NK-92 (cell line): Measurements from ENCODE around the gene ADO.

ENCODE experiments used
- DNase-seq: peaks from one replicate; lab custom pipeline; 2025; ENCODE audit not compliant: unreplicated experiment; lab: John Stamatoyannopoulos, UW

Gene ADO

DNA sequence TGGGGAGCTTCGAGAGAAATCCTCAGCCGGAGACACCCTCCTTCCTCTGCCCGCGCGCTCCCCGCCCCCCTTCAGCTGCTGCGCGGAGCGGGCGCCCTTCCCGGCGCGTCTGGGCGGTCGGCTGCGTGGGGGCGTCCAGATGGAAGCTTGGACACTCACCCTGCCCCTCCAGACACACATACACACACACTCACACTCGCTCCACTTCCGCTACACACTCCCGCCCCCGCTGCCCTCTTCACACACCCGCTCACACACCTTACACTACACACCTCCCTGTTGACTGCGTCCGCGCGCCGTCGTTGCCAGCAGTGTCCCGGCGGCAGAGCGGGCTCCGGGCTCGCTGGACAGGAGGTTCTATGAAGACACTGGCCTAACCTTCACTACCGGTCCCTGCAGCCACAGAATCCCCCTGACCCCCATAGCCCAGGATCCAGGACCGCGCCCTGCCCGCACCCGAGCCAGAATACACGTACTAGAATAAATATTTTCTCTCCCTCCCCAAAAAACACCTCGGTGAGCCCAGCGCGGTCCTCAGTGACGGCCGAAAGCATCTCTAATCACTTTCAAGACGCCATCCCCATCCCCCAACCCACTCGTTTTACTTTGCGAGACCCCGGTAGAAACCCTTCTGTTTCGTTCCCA, 12.7 kb downstream of the ADO start:
- no peak for DNase-seq

DNA sequence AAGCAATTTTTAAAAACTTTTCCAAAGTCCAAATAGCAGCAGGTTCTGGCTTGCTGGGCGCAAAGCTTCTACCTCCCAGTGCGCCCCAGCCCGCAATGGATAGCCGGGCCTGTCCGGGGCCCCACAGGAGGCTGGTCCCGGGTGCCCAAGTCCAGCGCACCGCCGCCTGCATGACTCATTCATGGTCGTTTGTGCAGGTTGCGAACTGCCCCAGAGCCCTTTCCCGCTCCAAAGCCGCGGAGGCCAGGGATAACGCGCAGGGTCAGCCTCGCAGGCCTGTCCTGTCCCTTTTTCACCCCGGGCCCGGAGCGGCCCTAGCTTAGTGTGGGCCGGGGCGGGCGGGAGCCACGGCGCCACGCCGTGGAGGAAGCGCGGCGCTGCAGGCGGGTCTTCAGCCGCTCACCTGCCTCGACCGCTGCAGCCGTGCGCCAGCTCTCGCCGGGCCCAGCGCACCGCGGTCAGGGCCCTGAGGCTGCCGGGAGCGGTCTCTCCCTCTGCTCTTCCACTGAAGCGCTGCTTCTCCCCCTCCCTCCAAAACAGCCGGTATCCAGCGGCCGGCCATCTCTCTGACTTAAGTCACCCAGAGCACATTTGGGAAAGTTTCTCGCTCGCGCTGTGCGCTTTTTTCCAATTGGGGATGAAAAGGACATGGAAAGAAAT, 13.4 kb downstream of the ADO start:
- no peak for DNase-seq

DNA sequence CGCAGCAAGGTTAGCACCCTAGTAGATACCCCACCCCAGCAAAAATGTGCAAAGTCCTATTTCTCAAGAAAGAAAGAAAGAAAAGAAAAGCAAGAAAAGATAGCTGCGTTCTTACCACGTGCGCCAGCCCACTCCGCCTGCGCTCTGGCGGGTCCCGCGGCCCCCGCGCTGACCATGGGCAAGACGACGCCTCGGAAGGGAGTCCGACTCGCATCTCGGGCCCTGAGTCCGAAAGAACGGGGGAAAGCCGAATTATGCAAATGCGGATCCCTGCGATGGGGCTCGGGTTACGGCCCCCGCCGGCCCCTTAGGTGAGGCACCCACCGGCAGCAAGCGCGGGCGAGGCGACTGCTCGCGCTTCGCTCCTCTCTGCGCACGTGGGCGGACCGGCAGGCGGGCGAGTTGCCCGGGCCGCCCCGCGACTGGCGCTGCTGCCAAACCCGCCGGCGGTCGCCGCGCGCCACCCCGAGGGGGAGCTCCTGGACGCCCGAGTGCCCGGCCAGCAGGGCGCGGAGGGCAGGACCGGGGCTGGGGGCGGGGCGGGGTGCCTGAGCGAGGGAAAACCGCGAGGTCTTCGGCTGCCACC, 14.0 kb downstream of the ADO start:
- no peak for DNase-seq

DNA sequence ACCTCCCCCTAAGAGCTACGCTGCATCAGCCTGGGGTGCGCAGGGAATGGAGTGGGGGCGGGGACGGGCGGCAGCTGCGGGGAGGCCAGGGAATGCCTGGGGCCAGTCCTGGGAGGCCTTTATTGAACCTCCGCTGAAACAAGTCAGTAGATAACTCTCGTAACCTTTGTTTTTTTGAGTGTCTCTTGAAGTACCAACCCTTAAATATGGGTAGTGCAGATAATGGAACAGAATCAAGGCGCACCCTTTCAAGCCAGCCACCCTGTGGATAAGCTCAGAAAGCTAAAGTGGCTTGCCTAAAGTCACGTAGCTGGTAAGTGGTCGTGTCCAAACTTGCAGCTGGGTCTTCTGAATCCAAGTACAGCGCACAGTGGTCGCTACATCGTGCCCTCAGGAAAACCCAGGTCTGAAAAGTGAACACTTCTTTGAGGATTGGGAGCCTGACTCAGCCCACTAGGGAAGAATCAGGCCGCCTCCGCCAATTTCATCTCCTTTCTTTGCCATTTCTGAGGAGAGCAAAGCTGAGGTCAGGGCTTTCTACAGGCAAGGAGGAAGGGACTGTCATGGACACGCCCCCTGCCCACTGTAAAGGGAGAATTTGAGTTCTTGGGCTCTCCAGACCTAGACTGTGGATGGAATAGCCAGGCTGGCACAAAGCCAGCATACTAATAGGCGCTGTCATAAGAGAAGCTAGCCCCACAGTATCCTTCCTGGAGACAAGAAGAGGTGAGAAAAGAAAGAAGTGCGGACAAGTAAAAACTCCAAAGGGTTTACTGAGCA, 14.8 kb downstream of the ADO start:
- no peak for DNase-seq

DNA sequence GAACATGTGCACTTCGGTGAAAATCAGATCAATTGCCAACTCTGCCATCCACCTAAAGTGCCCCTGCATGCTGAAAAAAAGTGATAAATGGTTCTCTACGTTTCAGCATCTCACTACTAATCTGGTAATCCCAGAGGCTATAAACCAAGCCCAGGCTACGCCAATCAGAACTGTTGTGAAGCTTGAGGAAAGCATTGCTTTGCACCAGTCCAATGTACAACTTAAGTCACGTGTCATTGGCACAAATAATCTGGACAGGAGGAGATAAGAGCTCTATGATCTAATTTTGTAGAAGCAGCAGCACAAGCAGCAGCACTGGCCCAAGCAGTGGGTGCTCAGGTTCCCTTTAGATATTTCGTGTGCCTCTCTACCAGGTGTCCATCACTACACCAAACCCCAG, 16.1 kb downstream of the ADO start:
- no peak for DNase-seq

DNA sequence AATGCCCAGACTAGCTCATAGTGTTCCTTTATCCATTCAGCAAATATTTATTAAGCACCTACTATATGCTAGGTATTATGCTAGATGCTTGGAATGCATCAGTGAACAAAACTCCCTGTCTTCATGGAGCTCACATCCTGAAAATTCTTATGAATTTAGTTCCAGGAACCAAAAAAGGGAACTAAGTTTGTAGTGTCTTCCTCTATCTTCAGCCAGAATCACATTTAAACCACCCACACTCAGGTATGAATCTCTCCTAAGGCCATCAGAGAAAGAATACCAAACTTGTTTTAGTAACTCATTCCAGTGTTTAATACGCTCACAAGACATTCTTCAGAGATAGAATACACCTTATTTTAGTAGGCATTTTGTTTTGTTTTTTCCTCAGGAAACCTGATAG, 21.8 kb downstream of the ADO start:
- no peak for DNase-seq

DNA sequence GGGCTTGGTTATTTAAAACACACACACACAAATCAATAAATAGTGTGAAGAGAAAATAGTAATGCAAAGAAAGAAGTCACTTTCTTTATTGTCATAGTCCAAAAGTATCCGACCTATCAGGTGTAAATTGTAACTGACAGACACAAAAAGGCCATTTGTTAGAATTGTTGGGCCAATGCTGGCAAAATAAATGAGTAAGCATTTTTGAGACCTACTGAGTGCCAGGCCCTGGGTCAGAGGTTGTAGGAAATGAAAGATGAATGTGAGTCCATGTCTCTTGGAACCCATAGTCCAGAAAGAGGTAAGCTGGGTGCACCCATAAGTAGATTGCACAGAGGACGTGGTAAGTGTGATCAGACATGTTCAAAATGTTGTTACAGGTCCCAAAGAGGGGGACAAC, 25.1 kb downstream of the ADO start:
- no peak for DNase-seq

DNA sequence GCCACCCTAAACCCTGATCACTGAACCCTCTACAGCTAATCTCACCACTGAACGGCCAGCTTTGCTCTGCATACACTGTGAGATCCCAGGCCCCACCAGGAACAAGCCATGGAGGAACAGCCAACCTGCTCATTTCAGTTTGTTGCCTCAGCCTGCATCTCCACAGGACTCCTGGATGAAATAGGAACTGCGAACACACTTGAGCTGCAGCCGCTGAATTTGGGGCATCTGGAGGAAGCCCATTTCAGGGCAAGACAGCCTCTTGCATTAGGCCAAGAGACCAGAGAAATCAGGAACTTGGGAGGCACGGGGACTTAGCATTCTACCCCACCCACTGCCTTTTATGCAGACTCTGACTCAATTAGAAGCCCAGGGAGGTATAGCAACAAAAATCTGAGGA, 26.2 kb downstream of the ADO start:
- DNase-seq, result no peak

DNA sequence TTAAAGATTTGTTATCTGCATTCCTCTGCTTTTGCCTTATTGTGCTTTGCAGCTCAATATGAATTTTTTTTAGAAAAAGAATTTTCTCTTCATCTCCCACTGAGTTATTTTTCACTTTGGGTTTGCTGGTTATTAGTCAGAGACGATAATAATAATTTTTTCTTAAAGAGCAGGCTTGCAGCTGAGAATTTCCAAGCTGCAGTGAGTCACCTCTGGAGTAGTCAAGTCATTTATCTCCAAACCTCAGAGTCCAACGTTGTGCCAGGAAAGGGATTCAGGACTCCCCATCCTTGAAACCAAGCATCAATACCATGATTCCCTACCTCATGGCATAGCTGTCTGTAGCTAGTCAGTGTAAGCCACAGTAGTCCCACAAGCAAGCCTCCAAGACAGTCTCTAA, 26.8 kb downstream of the ADO start:
- DNase-seq, result no peak

DNA sequence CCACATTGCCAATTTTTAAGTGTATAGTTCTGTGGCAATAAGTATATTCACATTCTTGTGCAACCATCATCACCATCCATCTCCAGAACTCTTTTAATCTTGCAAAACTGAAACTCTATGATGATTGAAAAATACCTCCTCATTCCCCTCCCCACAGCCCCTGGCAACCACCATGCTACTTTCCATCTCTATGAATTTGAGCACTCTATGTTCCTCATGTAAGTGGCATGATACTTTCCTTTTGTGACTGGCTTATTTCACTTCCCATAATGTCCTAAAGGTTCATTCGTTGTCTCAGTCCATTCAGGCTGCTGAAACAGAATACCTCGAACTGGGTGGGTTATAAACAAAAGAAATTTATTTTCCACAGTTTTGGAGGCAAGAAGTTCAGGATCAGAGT, 35.1 kb downstream of the ADO start:
- DNase-seq, result no peak

DNA sequence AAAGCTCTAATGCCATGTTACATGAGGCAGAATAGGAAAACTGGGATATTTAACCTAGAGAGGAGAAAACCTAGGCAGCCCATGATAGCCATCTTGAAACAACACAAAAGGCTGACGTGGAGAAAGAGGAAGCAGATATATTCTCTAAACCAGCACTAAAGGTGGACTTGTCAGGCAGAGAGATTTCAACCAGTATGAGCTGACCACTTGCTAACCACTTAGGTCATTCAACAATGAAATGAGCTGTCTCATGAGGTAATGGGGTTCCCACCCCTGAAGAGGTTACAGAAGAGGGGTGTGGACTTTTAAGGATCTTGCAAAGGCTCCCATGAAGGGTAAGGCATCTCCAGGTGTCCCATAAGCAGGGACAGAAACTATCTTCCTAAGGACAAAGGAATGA, 38.5 kb downstream of the ADO start:
- DNase-seq, result no peak

DNA sequence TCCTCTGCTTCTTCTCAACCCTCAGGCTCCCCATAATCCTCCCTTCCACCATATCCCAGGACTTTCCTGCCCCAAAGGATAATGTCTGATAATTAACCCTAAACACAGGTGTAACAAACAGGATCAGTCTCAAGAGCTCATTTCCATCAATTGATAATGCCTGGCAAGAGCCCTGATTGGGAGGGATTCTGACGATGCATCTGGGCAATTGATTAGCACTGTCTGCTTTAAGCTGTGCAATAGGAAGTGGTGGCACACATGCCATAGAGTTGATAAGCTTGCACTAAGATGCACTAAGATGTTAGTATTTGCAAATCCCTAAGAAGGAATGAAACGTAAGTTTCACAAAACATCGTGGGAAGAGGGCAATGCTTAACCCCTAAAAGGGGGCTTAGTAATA, 39.1 kb downstream of the ADO start:
- no peak for DNase-seq

DNA sequence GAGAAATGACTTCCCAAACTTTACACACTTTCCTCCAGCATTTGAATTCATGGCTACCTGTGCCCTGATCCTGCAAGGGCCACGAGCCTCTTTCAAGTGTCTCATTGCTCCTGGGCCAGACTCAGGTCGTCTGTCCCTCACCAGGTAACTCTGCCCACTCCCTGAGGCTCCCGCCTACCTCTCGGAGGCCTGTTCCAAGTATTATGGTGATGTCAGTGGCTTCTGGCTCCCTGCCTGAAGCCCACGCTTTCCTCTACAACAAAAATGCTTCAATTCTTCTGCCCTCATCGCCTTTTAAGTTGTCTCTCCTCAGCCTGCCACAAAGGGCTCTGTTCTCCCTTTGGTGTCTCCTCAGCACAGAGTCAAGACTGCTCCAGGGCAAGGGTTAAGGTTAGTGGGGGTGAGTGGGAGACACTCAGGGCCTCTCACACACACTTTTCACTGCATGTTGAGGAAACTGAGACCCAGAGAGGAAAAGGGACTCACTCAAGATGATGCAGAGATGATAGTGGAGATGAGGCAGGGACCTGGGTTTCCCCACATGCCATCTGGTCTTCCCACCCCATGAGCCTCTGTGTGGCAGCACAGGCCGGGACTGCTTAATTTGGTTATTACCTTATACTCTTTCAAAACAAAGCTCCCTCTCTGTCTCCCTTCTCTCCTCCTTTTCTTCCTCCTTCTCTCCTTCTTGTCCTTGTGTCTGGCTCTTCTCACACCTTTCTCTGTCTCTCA, 39.9 kb downstream of the ADO start:
- DNase-seq, result no peak

DNA sequence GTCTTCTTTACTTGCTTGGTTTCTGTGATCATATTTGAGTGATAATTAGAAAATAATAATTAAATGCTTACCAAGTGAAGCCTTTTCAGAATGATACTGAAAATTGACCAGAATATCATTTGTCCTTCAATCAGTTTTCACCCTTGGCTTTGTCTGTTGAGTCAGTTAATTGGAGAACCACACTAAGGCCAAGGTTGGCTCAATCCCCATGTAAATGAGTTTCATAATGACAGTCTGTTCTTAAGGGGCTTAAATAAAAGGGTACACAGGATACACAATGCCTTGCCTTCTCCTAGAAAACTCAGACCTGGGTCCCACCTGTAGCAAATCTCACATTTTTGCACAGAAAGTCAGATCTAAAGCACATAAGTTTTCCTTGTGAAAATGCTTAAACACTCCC, 42.9 kb downstream of the ADO start:
- DNase-seq, result no peak

DNA sequence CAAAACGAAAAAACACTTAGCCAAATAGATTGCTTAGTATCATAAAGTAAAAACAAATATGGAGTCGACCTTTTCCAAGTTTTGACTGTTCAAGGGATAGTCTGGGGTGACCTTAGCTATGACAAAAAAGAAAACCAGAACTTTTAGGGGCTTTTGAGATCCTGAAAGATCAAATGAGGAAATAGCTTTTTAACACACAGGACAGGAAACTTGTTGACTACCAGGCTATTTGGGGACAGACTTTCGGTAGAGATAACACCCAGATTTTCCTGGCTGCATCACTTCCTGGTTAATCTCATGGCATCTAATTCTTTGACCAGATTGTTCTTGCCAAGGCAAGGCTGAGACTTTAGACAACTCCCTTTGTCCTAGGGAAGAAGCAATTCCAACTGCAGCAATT, 46.1 kb downstream of the ADO start:
- DNase-seq, result no peak

DNA sequence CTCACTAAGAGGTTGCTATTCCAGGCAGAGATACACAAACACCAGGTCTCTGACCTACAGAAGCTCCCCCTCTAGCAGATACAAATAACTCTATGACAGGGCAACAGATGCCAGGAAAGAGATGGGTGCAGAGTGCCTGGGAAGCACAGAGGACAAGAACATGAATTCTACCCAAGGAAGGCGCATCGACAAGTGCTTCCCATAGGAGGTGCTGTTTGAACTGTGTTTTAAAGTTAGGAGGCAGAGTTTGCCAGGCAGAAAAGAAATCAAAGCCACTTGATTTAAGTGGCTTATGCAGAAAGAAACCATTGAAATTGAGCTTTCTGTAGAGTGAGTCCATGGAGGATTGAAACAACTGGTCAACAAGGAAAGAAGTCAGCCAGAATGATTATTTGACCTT, 46.9 kb downstream of the ADO start:
- no peak for DNase-seq

DNA sequence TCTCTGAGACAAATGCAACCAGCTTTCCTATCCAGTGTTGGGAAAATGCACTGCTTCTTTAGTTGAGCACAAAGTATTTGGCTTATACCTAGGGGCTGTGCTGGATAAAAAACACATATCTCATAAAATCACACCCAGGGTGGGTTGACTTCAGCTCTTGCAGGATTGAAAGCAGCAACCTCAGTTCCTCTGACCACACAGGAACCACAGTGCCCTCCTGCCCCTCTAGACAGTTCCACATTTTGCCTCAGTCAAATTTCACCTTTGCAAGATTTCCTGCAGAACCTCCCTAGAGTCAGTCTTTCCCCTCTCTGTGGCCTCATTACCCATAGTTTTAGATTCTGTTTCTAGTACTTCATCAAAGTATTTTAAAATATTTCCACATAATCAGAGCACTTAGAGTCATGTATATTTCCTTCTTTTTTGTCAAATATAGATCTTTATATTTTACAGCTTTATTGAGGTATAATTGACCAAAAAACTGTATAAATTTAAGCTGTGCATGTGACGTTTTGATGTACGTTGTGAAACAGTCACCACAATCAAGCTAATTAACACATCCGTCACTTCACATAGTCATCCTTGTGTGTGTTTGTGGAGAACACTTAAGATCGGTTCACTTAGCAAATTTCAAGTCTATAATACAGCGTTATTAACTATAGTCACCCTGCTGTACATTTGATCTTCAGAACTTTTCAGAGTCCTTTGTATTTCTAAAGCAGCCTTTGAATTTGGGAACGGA, 48.6 kb downstream of the ADO start:
- DNase-seq, result no peak

DNA sequence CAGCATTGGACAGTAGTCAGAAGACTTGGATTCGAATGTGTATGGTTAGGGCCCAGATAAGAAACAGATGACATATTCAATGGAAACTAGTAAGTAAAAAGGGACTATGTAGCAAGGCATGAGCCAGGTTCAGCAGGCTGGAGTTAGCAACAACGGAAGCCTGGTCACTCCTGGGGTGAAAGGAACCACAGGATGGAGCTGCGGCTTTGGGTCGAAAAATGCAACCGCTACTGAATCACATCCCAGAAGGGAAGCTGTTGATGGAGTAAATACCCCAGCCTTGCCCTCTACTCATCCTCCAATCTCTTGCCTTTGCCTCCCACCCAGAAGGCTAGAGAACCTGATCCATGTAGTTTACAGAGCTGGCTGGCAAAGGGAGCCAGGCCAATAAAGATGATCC, 49.2 kb downstream of the ADO start:
- DNase-seq, result no peak

DNA sequence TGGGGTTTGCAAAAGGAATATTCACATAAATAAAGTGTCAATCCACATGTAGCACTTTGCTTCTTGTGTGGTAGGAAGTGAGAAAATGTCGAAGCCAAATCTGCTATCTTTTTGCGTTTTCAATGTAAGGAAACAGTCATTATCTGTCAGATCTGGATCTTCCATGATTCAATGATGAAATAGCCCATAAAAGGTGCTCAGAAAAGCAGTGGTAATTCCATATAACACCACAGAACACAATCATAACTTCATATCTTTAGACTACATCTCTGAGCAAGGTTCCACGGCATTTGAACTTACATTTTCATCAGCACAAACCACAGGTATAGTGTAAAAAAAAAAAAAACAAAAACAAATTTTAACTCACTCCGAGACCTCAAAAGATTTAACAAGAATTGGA, 51.5 kb downstream of the ADO start:
- DNase-seq, result no peak
